ENCODE data around the gene RAB15.
"Not testable (repeated sequence)": the region's sequence is repeated elsewhere in the genome, so short reads cannot be mapped to it uniquely, and the experiment has no call there.

Gene RAB15

DNA sequence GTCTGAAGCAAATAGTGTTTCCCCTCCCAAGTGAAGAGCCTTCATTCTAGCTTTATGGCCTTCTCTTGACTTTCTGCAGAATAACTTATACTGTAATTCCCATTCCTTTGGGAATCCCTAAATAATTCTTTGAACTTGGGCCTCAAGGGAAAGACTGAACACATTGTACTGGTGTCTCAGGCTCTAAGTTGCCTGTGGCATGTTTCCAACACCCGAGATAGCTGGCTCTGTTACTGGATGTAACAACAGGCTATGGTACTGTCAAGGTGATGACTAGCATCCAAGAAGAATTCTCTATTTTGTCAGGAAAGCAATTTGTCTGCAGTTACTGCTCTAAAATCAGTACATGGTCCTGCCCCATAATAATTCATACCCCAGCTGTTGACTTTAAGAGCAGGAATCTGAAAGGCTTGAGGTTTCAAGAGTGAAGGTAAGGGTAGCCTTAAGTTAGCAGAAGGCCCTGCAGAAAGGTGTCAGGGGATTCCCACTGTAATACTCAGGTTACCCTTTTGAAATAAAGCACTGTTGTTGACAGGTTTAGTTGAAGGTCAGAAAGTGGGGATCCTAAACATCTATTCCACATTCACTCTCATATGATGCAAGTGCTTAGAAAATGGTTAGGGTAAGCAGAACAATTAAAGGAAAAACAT lies 34.8 kb downstream of the RAB15 start:
- DNase-seq: no peak

- no peak for DNase-seq
These were observed 36.6 kb downstream of the RAB15 start for GRCh38 chr14:64935508-64935907.

GRCh38 chr14:64934338-64934929 lies 37.7 kb downstream of the RAB15 start:
- no peak for DNase-seq

- DNase-seq: no peak
These were observed 39.9 kb downstream of the RAB15 start for GRCh38 chr14:64932231-64932630.

DNA sequence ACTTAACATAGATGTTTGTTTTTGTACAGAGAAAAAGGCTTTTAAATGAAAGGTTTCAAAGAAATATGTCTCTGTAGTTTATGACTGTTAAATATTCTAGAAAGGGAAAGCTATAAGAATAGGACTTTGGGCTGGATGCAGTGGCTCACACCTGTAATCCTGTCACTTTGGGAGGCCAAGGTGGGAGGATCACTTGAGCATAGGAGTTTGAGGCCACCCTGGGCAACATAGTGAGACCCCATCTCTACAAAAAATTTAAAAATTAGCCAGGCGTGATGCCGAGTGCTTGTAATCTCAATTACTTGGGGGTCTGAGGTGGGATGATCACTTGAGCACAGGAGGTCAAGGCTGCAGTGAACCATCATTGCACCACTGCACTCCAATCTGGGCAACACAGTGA lies 41.0 kb downstream of the RAB15 start:
- no peak for DNase-seq

GRCh38 chr14:64930085-64930843 lies 41.9 kb downstream of the RAB15 start:
- DNase-seq: no peak

DNA sequence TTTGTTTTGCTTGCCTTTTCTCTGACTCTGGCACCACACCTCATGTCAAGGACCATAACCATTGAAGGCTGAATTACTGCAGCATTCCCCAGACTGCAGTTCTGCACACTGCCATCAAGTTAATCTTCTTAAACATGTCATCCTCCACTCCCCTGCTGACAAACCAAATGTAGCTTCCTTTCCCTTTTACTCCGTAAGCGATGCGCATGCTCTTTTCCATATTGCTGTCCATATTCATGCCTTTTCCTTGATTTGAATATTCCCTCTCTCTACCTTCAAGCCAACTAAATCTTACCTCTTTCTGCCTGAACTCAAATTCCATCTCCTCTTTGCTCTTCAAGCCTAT lies 43.1 kb downstream of the RAB15 start:
- DNase-seq: no peak

- DNase-seq: no peak
These were observed 43.7 kb downstream of the RAB15 start for GRCh38 chr14:64928239-64929013.

DNA sequence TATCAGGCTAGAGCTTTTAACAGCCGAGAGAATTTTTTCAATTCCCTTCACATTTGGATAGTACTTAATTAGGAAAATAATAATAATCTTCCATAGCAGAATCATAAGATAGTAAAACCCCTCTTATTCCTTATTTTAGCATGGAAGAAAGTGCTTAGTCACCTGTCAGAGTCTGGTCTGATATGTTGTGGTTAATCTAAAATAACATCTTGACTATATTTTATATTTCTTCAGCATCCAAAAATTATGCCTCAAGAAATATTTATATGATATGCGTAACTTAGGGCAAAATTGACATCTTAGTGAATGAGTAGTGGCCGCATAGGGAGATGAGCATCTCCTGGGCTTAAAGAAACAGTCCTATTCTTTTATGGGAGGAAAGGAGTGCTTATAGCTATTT lies 45.1 kb downstream of the RAB15 start:
- no peak for DNase-seq

GRCh38 chr14:64926398-64926995 lies 45.6 kb downstream of the RAB15 start:
- no peak for DNase-seq

GRCh38 chr14:64923015-64923414 lies 49.1 kb downstream of the RAB15 start:
- DNase-seq: no peak

- no peak for DNase-seq
These were observed 51.7 kb downstream of the RAB15 start for GRCh38 chr14:64920465-64920864.

- DNase-seq: no peak
These were observed 52.5 kb downstream of the RAB15 start for GRCh38 chr14:64919618-64920017.

DNA sequence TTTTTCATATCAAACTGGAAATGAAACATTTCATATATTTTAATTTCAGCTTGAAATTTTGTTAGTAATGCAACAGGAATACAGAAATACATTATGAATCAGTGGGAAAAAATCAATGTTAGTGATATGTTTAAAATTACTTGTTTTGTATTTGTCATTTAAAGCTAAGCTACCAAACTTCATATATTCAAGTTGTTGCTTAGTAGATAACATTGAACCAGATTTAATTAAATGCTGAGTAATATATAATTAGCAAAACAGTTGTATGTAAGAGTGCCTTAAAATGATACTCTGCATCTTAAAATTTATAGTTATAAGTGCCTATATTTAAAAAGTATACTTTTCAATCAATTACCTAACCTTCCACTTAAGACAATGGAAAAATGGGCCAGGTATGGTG lies 52.9 kb downstream of the RAB15 start:
- DNase-seq: no peak

DNA sequence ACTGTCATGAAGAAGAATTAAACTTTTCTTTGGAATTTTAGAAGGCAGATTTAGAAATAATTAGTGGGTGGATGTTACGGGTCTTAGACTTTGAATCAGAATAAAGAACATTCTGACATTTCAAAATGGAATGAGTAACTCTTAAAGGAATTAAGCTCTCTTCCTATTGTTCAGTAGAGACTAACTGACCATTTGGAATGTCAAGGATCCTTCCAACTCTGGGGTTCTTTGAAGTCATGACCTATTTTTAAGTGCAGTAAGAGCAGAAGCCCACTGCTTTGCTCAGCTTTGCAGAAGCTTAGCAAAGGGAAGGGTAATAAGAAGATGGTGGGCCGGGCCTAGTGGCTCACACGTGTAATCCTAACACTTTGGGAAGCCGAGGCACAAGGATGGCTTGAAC lies 53.9 kb downstream of the RAB15 start:
- DNase-seq: no peak

DNA sequence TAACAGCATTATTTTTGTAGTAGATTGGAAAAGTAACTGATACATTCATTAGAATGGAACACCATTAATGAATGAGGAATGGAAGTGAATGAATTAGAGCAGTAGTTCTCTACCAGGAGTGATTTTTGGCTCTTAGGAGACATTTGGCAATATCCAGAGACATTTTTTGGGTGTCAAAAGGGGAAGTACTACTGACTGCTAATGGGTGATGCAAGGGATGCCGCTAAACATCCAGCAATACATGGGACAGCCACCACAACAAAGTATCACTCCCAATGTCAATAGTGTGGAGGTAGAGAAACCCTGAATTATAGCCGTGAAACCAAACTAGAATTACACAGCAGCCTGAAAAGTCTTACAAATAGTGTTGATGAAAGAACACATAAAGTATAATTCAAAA lies 56.3 kb downstream of the RAB15 start:
- no peak for DNase-seq

GRCh38 chr14:64915029-64915424 lies 57.1 kb downstream of the RAB15 start:
- no peak for DNase-seq

DNA sequence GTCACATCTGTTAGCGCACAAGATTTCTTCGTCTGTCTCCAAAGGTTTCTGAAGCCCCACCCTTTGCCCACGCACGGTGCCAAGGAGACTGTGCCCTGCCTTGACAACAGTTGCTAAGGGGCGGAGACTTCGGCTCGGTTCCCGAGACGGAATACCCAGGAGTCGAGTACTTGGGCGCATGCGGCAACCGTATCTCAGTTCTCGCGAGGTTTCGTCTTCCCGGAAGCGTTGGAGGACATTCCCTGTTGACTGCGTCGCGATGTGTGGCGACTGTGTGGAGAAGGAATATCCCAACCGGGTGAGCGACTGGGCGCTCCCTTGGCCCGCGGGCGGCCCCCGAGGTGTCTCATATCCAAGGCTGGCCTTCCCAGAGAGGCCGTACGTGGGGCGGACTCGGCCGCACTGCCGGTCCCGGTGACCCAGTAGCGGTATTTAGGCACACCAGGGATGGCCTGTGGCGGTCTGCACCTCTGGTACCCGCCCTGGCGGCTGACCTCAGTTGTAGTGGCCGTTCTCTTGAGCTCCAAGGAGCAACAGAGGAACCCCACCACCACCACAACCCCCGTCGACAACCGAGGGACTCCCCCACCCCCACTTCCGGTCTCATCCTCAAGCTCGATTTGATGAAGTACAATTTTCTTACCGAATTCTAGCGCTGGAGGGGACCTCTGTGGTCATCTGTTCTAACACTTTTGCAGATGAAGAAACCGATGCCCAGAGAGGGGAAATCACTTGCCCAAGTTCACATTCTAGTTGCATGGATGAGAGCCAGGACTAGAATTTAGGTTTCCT lies 57.7 kb downstream of the RAB15 start, which contains the start of gene CHURC1:
TSS of gene CHURC1 (plus strand) at position 219 of the 792 bp plus-strand sequence. CDS start at position 260, 41 bp downstream.
- DNase-seq: peak; percentile 98

- DNase-seq: not testable (repeated sequence)
These were observed 58.7 kb downstream of the RAB15 start for GRCh38 chr14:64913477-64913876.

DNA sequence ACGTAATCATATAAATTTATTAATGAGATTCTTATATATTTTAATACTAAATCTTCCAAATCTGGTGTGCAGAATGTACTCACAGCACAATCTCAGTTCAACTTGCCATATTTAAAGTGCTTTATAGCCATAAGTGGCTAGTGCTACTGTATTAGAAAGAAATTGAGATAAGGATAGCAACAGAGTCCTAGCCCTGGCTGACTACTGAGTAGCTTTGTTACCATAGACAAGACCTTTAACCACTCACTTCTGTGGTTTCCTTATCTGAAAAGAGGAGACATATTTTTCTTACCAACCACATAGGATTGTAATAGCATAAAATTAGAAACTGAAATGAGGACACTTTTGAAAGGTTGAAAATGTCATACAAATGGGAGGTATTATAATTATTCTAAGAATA lies 59.9 kb downstream of the RAB15 start:
- no peak for DNase-seq

GRCh38 chr14:64910847-64911495 lies 61.2 kb downstream of the RAB15 start:
- peak; percentile 11 to 61 for DNase-seq

DNA sequence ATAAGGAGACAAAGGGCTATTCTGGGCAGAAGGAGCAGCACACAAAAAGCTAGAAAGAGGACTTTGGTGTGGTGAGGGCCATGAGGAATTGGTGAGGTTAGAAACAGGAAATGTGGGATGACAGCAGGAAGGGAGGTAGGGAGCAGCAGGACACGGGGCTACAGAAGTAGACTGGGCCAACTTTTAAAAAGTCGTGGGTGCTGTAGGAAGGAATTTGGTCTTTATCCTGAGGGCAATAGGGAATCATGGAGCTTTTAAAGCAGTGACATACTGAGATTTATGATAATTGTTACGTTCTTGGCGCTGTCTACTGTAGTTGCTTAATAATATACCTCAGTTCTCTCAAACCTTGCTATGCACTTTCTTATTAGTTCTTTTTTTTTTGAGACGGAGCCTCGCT lies 66.1 kb downstream of the RAB15 start:
- no peak for DNase-seq
